DND-41 (cell line): Measurements from ENCODE around the gene ORC1.

Experiments
- ATAC-seq: fragments of 200-7000 bp; cut with Tn5 transposase; 3 replicates; pipeline ENCODE4 v1.9.1; 2021; ENCODE audit warnings: low read depth; ENCODE audit not compliant: insufficient read depth
- DNase-seq: peaks from one replicate; pipeline ENCODE4 v3.0.0-alpha.2; 2020
- H2AFZ ChIP-seq: 2 replicates; pipeline ENCODE4 v1.6.0; 2012; ENCODE audit warnings: low read depth, low read length
- H3K27ac ChIP-seq: 2 replicates; pipeline ENCODE4 v1.5.1; 2012; ENCODE audit warnings: low read length, inconsistent platforms
- H3K27me3 ChIP-seq: fragments of 200-600 bp; sonication (generic); 2 replicates; pipeline ENCODE4 v1.6.0; 2012; ENCODE audit warnings: low read length, mild to moderate bottlenecking, inconsistent platforms; ENCODE audit not compliant: insufficient read depth, poor library complexity
- H3K36me3 ChIP-seq: 2 replicates; pipeline ENCODE4 v1.5.1; 2012; ENCODE audit warnings: low read length, inconsistent platforms; ENCODE audit not compliant: insufficient read depth
- H3K4me1 ChIP-seq: 2 replicates; pipeline ENCODE4 v1.5.1; 2012; ENCODE audit warnings: mild to moderate bottlenecking, low read length; ENCODE audit not compliant: insufficient read depth
- H3K4me2 ChIP-seq: 2 replicates; pipeline ENCODE4 v1.6.0; 2012; ENCODE audit warnings: mild to moderate bottlenecking, moderate library complexity, low read length, inconsistent platforms; ENCODE audit not compliant: insufficient read depth
- H3K4me3 ChIP-seq, 2 experiments: fragments of 200-600 bp in 1 of 2; shearing (Covaris generic) in 1 of 2; 2 replicates each; pipeline ENCODE4 v1.5.1; 2012 to 2016; ENCODE audit warnings: inconsistent platforms in 2 of 2, low read length in 2 of 2, mild to moderate bottlenecking in 2 of 2, low read depth in 1 of 2, moderate library complexity in 1 of 2
- H3K79me2 ChIP-seq: 2 replicates; pipeline ENCODE4 v1.6.0; 2012; ENCODE audit warnings: low read length, inconsistent platforms; ENCODE audit not compliant: insufficient read depth
- H3K9ac ChIP-seq: 2 replicates; pipeline ENCODE4 v1.6.0; 2012; ENCODE audit warnings: low read depth, mild to moderate bottlenecking, inconsistent platforms, low read length, moderate library complexity
- H3K9me3 ChIP-seq: 2 replicates; pipeline ENCODE4 v1.5.1; 2012; ENCODE audit warnings: low read length, moderate library complexity, mild to moderate bottlenecking, inconsistent platforms; ENCODE audit not compliant: insufficient read depth, severe bottlenecking
- H4K20me1 ChIP-seq: 2 replicates; pipeline ENCODE4 v1.6.0; 2012; ENCODE audit warnings: low read length; ENCODE audit not compliant: insufficient read depth
- CTCF ChIP-seq: IDR thresholded peaks from 2 replicates; pipeline ENCODE4 v1.5.1; 2012; ENCODE audit warnings: borderline replicate concordance, low read length, moderate library complexity, mild to moderate bottlenecking; ENCODE audit not compliant: poor library complexity, severe bottlenecking; ENCODE audit errors: extremely low read depth
- EZH2 ChIP-seq: IDR thresholded peaks from 3 replicates; pipeline ENCODE4 v1.6.1; 2012; ENCODE audit warnings: borderline replicate concordance, low read depth, mild to moderate bottlenecking, moderate library complexity, low read length, inconsistent platforms; ENCODE audit not compliant: severe bottlenecking

ORC1 gene

GRCh38 chr1:52427152-52427551 lies 22.9 kb upstream of the ORC1 start:
- Histone ChIP-seq H3K9ac (no peak overlapping the region), H2AFZ (no peak overlapping the region), H3K79me2 (peaks cover 9% of the 10 kb centered on the region), H3K36me3 (peaks cover 48% of the 10 kb centered on the region), H3K4me3 (no peak overlapping the region), H3K4me1 (peaks cover 46% of the 10 kb centered on the region), H4K20me1 (no peaks in the 10 kb centered on the region), H3K27me3 (no peaks in the 10 kb centered on the region), H3K9me3 (no peaks in the 10 kb centered on the region), H3K27ac (peak overlapping the region; percentile 38), H3K4me2 (no peak overlapping the region)
- TF ChIP-seq EZH2 (no peak), CTCF (no peak)
- DNase-seq (no peak), ATAC-seq (no peak)

GRCh38 chr1:52426371-52426770 lies 22.1 kb upstream of the ORC1 start:
- DNase-seq (no peak), ATAC-seq (no peak)
- Histone ChIP-seq H3K36me3 (peaks cover 48% of the 10 kb centered on the region), H3K79me2 (peaks cover 17% of the 10 kb centered on the region), H3K4me2 (no peak overlapping the region), H2AFZ (no peak overlapping the region), H3K27me3 (no peaks in the 10 kb centered on the region), H3K4me3 (no peak overlapping the region), H3K9me3 (no peaks in the 10 kb centered on the region), H3K9ac (no peak overlapping the region), H4K20me1 (no peaks in the 10 kb centered on the region), H3K4me1 (peaks cover 53% of the 10 kb centered on the region), H3K27ac (peak overlapping the region; percentile 94)
- TF ChIP-seq CTCF: no peak

- Histone ChIP-seq H3K27ac (peak overlapping the region; percentile 94), H3K27me3 (no peaks in the 10 kb centered on the region), H2AFZ (no peak overlapping the region), H3K9me3 (no peaks in the 10 kb centered on the region), H3K9ac (peak overlapping the region; percentile 55), H3K36me3 (peaks cover 46% of the 10 kb centered on the region), H3K79me2 (peaks cover 28% of the 10 kb centered on the region), H3K4me3 (peak overlapping the region in 1 of 2 experiments; percentile 39; a peak in 2 of 4 replicates), H3K4me1 (peaks cover 57% of the 10 kb centered on the region), H4K20me1 (no peaks in the 10 kb centered on the region), H3K4me2 (peak overlapping the region; percentile 58)
- DNase-seq (no peak), ATAC-seq (peak; percentile 33)
- TF ChIP-seq CTCF (no peak), EZH2 (no peak)
These were observed 20.6 kb upstream of the ORC1 start for GRCh38 chr1:52424813-52425212.

- TF ChIP-seq EZH2 (no peak), CTCF (no peak)
- Histone ChIP-seq H3K27me3 (no peaks in the 10 kb centered on the region), H3K9ac (peak overlapping the region; percentile 55), H4K20me1 (no peaks in the 10 kb centered on the region), H2AFZ (peak overlapping the region; percentile 40), H3K4me3 (peak overlapping the region in 1 of 2 experiments; percentile 39; a peak in 2 of 4 replicates), H3K4me1 (peaks cover 63% of the 10 kb centered on the region), H3K9me3 (no peaks in the 10 kb centered on the region), H3K36me3 (peaks cover 44% of the 10 kb centered on the region), H3K79me2 (peaks cover 28% of the 10 kb centered on the region), H3K4me2 (peak overlapping the region; percentile 58), H3K27ac (peak overlapping the region; percentile 94)
- ATAC-seq (peak; percentile 88), DNase-seq (peak; percentile 58)
These were observed 20.0 kb upstream of the ORC1 start for GRCh38 chr1:52424231-52424636.
